Cardiac fibroblast (primary cell): ENCODE data around the gene COPS4.

Experiments used
- DNase-seq, 2 donors: peaks; one replicate each; pipeline versions ENCODE4 v3.0.0 to v3.0.0-alpha.2; 2010; ENCODE audit warnings: low read depth in 2 of 2
- H3K4me3 ChIP-seq, 2 donors: replicated peaks in 1 of 2; 1 replicate in 1 of 2; 2 replicates in 1 of 2; pipeline ENCODE4 v1.5.1; 2011; ENCODE audit warnings: low read depth in 2 of 2, low read length in 2 of 2, mild to moderate bottlenecking in 2 of 2, moderate library complexity in 1 of 2
- CTCF ChIP-seq: IDR thresholded peaks from one replicate; pipeline ENCODE4 v1.5.1; 2011; ENCODE audit warnings: low read depth, mild to moderate bottlenecking, low read length, inconsistent platforms

COPS4 gene

GRCh38 chr4:83009529-83009928 lies 25.5 kb upstream of the COPS4 start:
- DNase-seq, result peak in 1 of 2 donors; percentile 45
- no peak for TF ChIP-seq CTCF
- H3K4me3 ChIP-seq, result peak overlapping the region; percentile 77 to 80

- DNase-seq, result peak; percentile 34 to 63
- TF ChIP-seq CTCF, result no peak
- H3K4me3 ChIP-seq, result peak overlapping the region; percentile 77 to 80
Observed at GRCh38 chr4:83010111-83010521, 24.9 kb upstream of the COPS4 start.

- peak; percentile 83 to 85 for DNase-seq
- TF ChIP-seq CTCF, result no peak
- H3K4me3 ChIP-seq, result peak within 1 kb of the TSS; percentile 77 to 80
Observed at GRCh38 chr4:83010522-83011318, 24.3 kb upstream of the COPS4 start, which contains the start of gene LIN54. Gene LIN54 (minus strand): TSS chr4:83010823. CDS start chr4:82984844, 25,979 bp downstream.

- no peak for TF ChIP-seq CTCF
- peak in 1 of 2 donors; percentile 28 for DNase-seq
- H3K4me3 ChIP-seq, result peak overlapping the region; percentile 71 to 80
Observed at GRCh38 chr4:83011689-83012199, 23.2 kb upstream of the COPS4 start.

- H3K4me3 ChIP-seq, result peak overlapping the region; percentile 71 to 80
- no peak for DNase-seq
- TF ChIP-seq CTCF, result no peak
Observed at GRCh38 chr4:83012200-83012686, 22.7 kb upstream of the COPS4 start.

DNA sequence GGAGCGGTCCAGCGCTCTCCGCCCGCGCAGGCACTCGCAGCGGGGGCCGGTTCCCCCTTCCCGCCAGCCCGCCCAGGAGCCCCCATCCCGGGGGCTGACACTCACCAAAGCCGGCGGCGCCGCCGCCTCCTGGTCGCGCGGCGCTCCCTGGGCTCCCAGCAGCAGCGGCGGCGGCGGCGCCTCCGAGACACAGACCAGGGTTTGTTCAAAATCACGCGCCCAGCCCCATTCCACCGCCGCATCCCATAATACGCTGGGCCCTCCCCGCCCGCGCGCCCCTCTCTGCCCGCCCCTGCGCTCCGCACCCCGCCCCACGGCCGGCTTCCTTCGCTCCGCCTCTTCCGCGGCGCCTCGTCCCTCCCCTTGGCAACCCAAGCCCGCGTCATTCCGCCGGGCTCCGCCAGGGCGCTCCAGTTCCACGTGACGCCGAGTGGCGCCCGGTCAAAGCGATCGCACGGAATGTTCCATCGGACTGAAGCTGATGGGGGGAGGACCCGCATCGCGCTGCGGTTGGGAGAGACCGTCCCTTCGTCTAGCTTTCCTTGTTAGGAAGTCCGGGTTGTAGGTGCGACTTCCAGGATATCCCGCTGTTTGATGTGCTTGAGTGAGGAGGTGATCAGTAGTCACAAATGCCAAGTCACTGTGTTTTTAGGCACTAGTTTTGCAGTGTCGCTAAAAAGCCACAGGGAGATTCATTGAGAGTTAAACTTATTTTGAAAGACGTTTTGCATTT lies 22.1 kb upstream of the COPS4 start:
- DNase-seq, result peak; percentile 98 to 99
- peak overlapping the region; percentile 71 to 80 for H3K4me3 ChIP-seq
- TF ChIP-seq CTCF, result peak; percentile 44
